ENCODE measurements around the gene PABPC1L2A.
"Not testable (repeated sequence)": the region's sequence is repeated elsewhere in the genome, so short reads cannot be mapped to it uniquely, and the experiment has no call there.

The PABPC1L2A gene

GRCh38 chrX:73079024-73079562 lies at the start of gene PABPC1L2A:
TSS of gene PABPC1L2A (minus strand) at chrX:73079512. CDS start at chrX:73079386, 126 bp downstream.
- H3K27ac ChIP-seq (ENCODE audit: low read depth, low read length, poor library complexity, severe bottlenecking); H3K79me2 ChIP-seq (ENCODE audit: insufficient read depth, low read length); H4K20me1 ChIP-seq (ENCODE audit: insufficient read depth, low read length); H3K36me3 ChIP-seq (ENCODE audit: insufficient read depth, low read length); H3K4me2 ChIP-seq (ENCODE audit: low read length); H3K9me3 ChIP-seq (ENCODE audit: low read length); H3K9me2 ChIP-seq (ENCODE audit: low read depth, low read length); H3K27me3 ChIP-seq (ENCODE audit: insufficient read depth, low read length); H3K4me3 ChIP-seq (ENCODE audit: low read depth, low read length, poor library complexity, severe bottlenecking); H3K4me1 ChIP-seq (ENCODE audit: insufficient read depth, low read length, severe bottlenecking); H2AFZ ChIP-seq (ENCODE audit: low read length); H3K9ac ChIP-seq (ENCODE audit: low read length); H3F3A ChIP-seq (ENCODE audit: insufficient read depth, low read length): not testable (repeated sequence)

DNA sequence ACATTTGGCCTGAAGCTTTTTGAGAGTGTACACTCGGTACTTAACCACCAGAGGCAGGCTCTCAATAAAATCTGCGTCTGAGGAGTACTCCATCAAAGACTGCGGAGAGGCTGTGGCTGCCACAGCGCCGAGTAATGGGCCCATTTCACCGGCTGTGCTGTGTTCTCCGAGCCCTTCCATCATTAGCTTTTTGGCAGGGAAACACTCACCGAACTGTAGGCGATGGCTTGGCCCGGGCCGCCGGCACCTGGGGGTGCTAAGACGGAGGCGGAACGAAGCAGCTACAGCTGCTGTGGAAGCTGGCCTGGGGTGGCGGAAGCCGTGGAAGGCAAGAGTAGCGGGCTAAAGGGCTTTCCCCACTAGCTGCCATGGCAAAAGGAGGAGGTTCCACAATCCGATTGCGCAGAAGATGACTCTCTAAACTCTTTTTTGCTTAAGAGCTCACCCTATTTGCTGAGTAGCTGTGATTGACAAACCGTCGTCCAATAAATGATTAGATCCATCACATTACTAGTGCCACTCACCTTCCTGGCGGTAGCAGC lies 48.5 kb upstream of the PABPC1L2A start:
- H3K27ac ChIP-seq (ENCODE audit: low read depth, low read length, poor library complexity, severe bottlenecking): no peak overlapping the region
- H3K4me2 ChIP-seq (ENCODE audit: low read length): no peak overlapping the region
- H3K4me1 ChIP-seq (ENCODE audit: insufficient read depth, low read length, severe bottlenecking): no peaks in the 10 kb centered on the region
- H3K9me3 ChIP-seq (ENCODE audit: low read length): no peaks in the 10 kb centered on the region
- H2AFZ ChIP-seq (ENCODE audit: low read length): no peak overlapping the region
- H4K20me1 ChIP-seq (ENCODE audit: insufficient read depth, low read length): no peaks in the 10 kb centered on the region
- no peaks in the 10 kb centered on the region for H3K27me3 ChIP-seq (ENCODE audit: insufficient read depth, low read length)
- no peaks in the 10 kb centered on the region for H3K36me3 ChIP-seq (ENCODE audit: insufficient read depth, low read length)
- no peaks in the 10 kb centered on the region for H3F3A ChIP-seq (ENCODE audit: insufficient read depth, low read length)
- H3K9me2 ChIP-seq (ENCODE audit: low read depth, low read length): no peaks in the 10 kb centered on the region
- H3K9ac ChIP-seq (ENCODE audit: low read length): no peak overlapping the region
- no peak for TF ChIP-seq CTCF (IDR thresholded peaks at IDR 0.05; ENCODE audit: low read length)
- TF ChIP-seq EZH2 (IDR thresholded peaks at IDR 0.05; ENCODE audit: borderline replicate concordance, low read length): no peak
- H3K79me2 ChIP-seq (ENCODE audit: insufficient read depth, low read length): no peaks in the 10 kb centered on the region
- no peak overlapping the region for H3K4me3 ChIP-seq (ENCODE audit: low read depth, low read length, poor library complexity, severe bottlenecking)

DNA sequence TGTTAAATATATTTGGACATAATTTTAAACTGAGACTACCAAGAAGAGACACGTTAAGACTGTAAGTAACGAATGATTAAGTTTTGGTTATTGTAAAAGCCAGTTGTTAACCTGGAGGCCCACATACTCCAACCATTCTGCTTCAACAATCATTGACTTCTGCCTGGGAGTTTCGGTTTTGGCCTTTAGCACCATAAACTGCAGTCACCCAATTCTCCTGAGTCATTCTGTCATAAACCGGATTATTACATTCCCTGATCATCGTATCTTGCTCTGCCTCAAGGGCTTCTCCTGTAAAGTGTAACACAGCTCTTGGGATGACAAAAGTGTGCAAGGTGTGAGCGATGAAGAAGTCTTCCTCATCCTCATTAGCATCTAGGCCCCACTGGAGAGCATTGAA lies 46.9 kb upstream of the PABPC1L2A start:
- Histone ChIP-seq H3K4me3 (ENCODE audit: low read depth, low read length, poor library complexity, severe bottlenecking) (no peak overlapping the region), H4K20me1 (ENCODE audit: insufficient read depth, low read length) (no peaks in the 10 kb centered on the region), H3K9me3 (ENCODE audit: low read length) (no peaks in the 10 kb centered on the region), H3K27me3 (ENCODE audit: insufficient read depth, low read length) (no peaks in the 10 kb centered on the region), H2AFZ (ENCODE audit: low read length) (no peak overlapping the region), H3K27ac (ENCODE audit: low read depth, low read length, poor library complexity, severe bottlenecking) (no peak overlapping the region), H3K79me2 (ENCODE audit: insufficient read depth, low read length) (no peaks in the 10 kb centered on the region), H3K9me2 (ENCODE audit: low read depth, low read length) (no peaks in the 10 kb centered on the region), H3K36me3 (ENCODE audit: insufficient read depth, low read length) (no peaks in the 10 kb centered on the region), H3K9ac (ENCODE audit: low read length) (no peak overlapping the region), H3F3A (ENCODE audit: insufficient read depth, low read length) (no peaks in the 10 kb centered on the region), H3K4me1 (ENCODE audit: insufficient read depth, low read length, severe bottlenecking) (no peaks in the 10 kb centered on the region), H3K4me2 (ENCODE audit: low read length) (no peak overlapping the region)
- TF ChIP-seq EZH2 (IDR thresholded peaks at IDR 0.05; ENCODE audit: borderline replicate concordance, low read length): no peak
- TF ChIP-seq CTCF (IDR thresholded peaks at IDR 0.05; ENCODE audit: low read length): no peak

- not testable (repeated sequence) for H4K20me1 ChIP-seq (ENCODE audit: insufficient read depth, low read length); H3K79me2 ChIP-seq (ENCODE audit: insufficient read depth, low read length); H3K9ac ChIP-seq (ENCODE audit: low read length); H2AFZ ChIP-seq (ENCODE audit: low read length); H3K27ac ChIP-seq (ENCODE audit: low read depth, low read length, poor library complexity, severe bottlenecking); H3K4me3 ChIP-seq (ENCODE audit: low read depth, low read length, poor library complexity, severe bottlenecking); H3F3A ChIP-seq (ENCODE audit: insufficient read depth, low read length); H3K9me2 ChIP-seq (ENCODE audit: low read depth, low read length); H3K36me3 ChIP-seq (ENCODE audit: insufficient read depth, low read length); H3K9me3 ChIP-seq (ENCODE audit: low read length); H3K4me2 ChIP-seq (ENCODE audit: low read length); H3K4me1 ChIP-seq (ENCODE audit: insufficient read depth, low read length, severe bottlenecking); H3K27me3 ChIP-seq (ENCODE audit: insufficient read depth, low read length)
Measured at GRCh38 chrX:73099505-73099904, 20.2 kb upstream of the PABPC1L2A start.

DNA sequence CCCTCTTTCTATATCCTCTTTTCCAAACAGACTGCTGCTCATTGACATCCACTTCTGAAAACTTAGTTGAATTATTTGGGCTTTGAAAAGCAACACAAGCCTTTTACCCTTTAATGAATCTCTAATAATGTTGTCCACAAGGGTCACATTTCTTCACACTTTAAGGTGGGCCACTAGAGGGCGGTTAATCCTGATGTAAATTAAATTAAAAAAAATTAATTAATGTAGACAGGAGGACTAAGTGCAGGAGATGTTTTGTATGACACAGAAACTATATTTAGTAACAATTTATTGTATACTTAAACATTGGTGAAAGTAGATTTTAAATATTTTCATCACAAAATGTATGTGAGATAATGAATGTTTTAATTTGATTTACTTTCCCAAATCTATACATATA lies 7.5 kb upstream of the PABPC1L2A start:
- not testable (repeated sequence) for H3K4me3 ChIP-seq (ENCODE audit: low read depth, low read length, poor library complexity, severe bottlenecking); H3K36me3 ChIP-seq (ENCODE audit: insufficient read depth, low read length); H3K9ac ChIP-seq (ENCODE audit: low read length); H3K9me3 ChIP-seq (ENCODE audit: low read length); H3K27me3 ChIP-seq (ENCODE audit: insufficient read depth, low read length); H3K79me2 ChIP-seq (ENCODE audit: insufficient read depth, low read length); H3K4me1 ChIP-seq (ENCODE audit: insufficient read depth, low read length, severe bottlenecking); H3F3A ChIP-seq (ENCODE audit: insufficient read depth, low read length); H4K20me1 ChIP-seq (ENCODE audit: insufficient read depth, low read length); H3K9me2 ChIP-seq (ENCODE audit: low read depth, low read length); H2AFZ ChIP-seq (ENCODE audit: low read length); H3K27ac ChIP-seq (ENCODE audit: low read depth, low read length, poor library complexity, severe bottlenecking); H3K4me2 ChIP-seq (ENCODE audit: low read length)

DNA sequence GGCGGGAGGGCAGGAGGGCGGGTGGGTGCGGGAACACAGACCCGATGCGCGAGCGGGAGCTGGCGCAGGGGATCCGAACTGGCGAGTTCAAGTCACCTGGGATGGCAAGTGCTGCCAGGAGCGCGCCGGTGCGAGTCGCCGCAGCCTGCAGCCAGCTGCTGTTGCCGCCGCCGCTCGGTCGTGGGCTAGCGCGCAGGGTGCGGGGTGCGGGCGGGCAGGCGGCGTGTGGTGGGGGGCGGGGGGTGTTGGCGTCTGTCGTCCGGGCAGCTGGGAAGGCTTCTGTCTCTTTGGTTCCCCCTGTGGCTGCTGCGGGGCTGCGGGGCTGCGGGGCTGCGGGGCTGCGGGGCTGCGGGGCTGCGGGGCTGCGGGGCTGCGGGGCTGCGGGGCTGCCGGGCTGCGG lies 572 bp upstream of the PABPC1L2A start:
- not testable (repeated sequence) for H3F3A ChIP-seq (ENCODE audit: insufficient read depth, low read length); H3K36me3 ChIP-seq (ENCODE audit: insufficient read depth, low read length); H3K9me2 ChIP-seq (ENCODE audit: low read depth, low read length); H3K4me2 ChIP-seq (ENCODE audit: low read length); H2AFZ ChIP-seq (ENCODE audit: low read length); H3K4me3 ChIP-seq (ENCODE audit: low read depth, low read length, poor library complexity, severe bottlenecking); H3K79me2 ChIP-seq (ENCODE audit: insufficient read depth, low read length); H3K4me1 ChIP-seq (ENCODE audit: insufficient read depth, low read length, severe bottlenecking); H3K9ac ChIP-seq (ENCODE audit: low read length); H4K20me1 ChIP-seq (ENCODE audit: insufficient read depth, low read length); H3K27me3 ChIP-seq (ENCODE audit: insufficient read depth, low read length); H3K9me3 ChIP-seq (ENCODE audit: low read length); H3K27ac ChIP-seq (ENCODE audit: low read depth, low read length, poor library complexity, severe bottlenecking)
